Measurements from ENCODE around the gene KLHL12. TPM values are rescaled to one million over a fixed set of nuclear protein-coding genes. Genes with fewer than 3 reads are reported as not detected.

Gene KLHL12
- total and polyA plus RNA-seq, 2 of the 8 experiments (the other 6 are each of a cell fraction or from before 2014, with no cell fraction given) = 27.2 to 33.3 TPM

Small RNA genes lying within 50 kb of the gene (small RNA-seq; reads per million reads assigned to genes)
- not detected for gene RF00019 (ENCODE audit: insufficient read depth)

Other genes with a start within 250 kb of the KLHL12 start
- gene SYT2, start 216.8 kb downstream of the KLHL12 start, total RNA-seq (2021; fragmentation: NEBNext Ultra II Directional; extraction: Animal tissue kit (Norgen Biotek cat#: 25700)) = 10.7 and 11.0 TPM in 2 replicates
- 2.8 and 3.3 TPM in 2 replicates for gene SYT2, start 216.8 kb downstream of the KLHL12 start, polyA plus RNA-seq (2011; rRNA removed)
- gene KDM5B, start 118.8 kb downstream of the KLHL12 start, total RNA-seq (2021; fragmentation: NEBNext Ultra II Directional; extraction: Animal tissue kit (Norgen Biotek cat#: 25700)) = 210 and 221 TPM in 2 replicates
- 55.1 and 73.3 TPM in 2 replicates for gene KDM5B, start 118.8 kb downstream of the KLHL12 start, polyA plus RNA-seq (2011; rRNA removed)
- gene PCAT6, start 116.3 kb downstream of the KLHL12 start, total RNA-seq (2021; fragmentation: NEBNext Ultra II Directional; extraction: Animal tissue kit (Norgen Biotek cat#: 25700)) = 4.6 and 6.4 TPM in 2 replicates
- 14.7 and 27.5 TPM in 2 replicates for gene PCAT6, start 116.3 kb downstream of the KLHL12 start, polyA plus RNA-seq (2011; rRNA removed)
- gene RABIF, start 38.1 kb downstream of the KLHL12 start, total RNA-seq (2021; fragmentation: NEBNext Ultra II Directional; extraction: Animal tissue kit (Norgen Biotek cat#: 25700)) = 5.6 and 6.5 TPM in 2 replicates
- 5.1 and 6.9 TPM in 2 replicates for gene RABIF, start 38.1 kb downstream of the KLHL12 start, polyA plus RNA-seq (2011; rRNA removed)
- 69.2 and 69.8 TPM in 2 replicates for gene ADIPOR1, start 31.1 kb upstream of the KLHL12 start, total RNA-seq (2021; fragmentation: NEBNext Ultra II Directional; extraction: Animal tissue kit (Norgen Biotek cat#: 25700))
- 92.0 and 118 TPM in 2 replicates for gene ADIPOR1, start 31.1 kb upstream of the KLHL12 start, polyA plus RNA-seq (2011; rRNA removed)
- gene CYB5R1, start 40.0 kb upstream of the KLHL12 start, total RNA-seq (2021; fragmentation: NEBNext Ultra II Directional; extraction: Animal tissue kit (Norgen Biotek cat#: 25700)) = 14.3 and 17.1 TPM in 2 replicates
- gene CYB5R1, start 40.0 kb upstream of the KLHL12 start, polyA plus RNA-seq (2011; rRNA removed) = 11.9 and 14.3 TPM in 2 replicates
- 107 TPM in 2 replicates for gene TMEM183A, start 80.1 kb upstream of the KLHL12 start, total RNA-seq (2021; fragmentation: NEBNext Ultra II Directional; extraction: Animal tissue kit (Norgen Biotek cat#: 25700))
- gene TMEM183A, start 80.1 kb upstream of the KLHL12 start, polyA plus RNA-seq (2011; rRNA removed) = 160 and 173 TPM in 2 replicates
- 7.0 and 9.9 TPM in 2 replicates for gene PPFIA4, start 99.3 kb upstream of the KLHL12 start, total RNA-seq (2021; fragmentation: NEBNext Ultra II Directional; extraction: Animal tissue kit (Norgen Biotek cat#: 25700))
- gene PPFIA4, start 99.3 kb upstream of the KLHL12 start, polyA plus RNA-seq (2011; rRNA removed) = 9.0 and 12.5 TPM in 2 replicates
- gene MYOG, start 158.8 kb upstream of the KLHL12 start, total RNA-seq (2021; fragmentation: NEBNext Ultra II Directional; extraction: Animal tissue kit (Norgen Biotek cat#: 25700)) = not detected in 2 replicates
- gene MYOG, start 158.8 kb upstream of the KLHL12 start, polyA plus RNA-seq (2011; rRNA removed) = not detected in 2 replicates
- 3.3 and 3.5 TPM in 2 replicates for gene ADORA1, start 200.5 kb upstream of the KLHL12 start, total RNA-seq (2021; fragmentation: NEBNext Ultra II Directional; extraction: Animal tissue kit (Norgen Biotek cat#: 25700))
- gene ADORA1, start 200.5 kb upstream of the KLHL12 start, polyA plus RNA-seq (2011; rRNA removed) = 6.7 and 12.2 TPM in 2 replicates
- gene MYBPH, start 248.6 kb upstream of the KLHL12 start, total RNA-seq (2021; fragmentation: NEBNext Ultra II Directional; extraction: Animal tissue kit (Norgen Biotek cat#: 25700)) = not detected in 2 replicates
- not detected in 2 replicates for gene MYBPH, start 248.6 kb upstream of the KLHL12 start, polyA plus RNA-seq (2011; rRNA removed)